ENCODE results near the gene KRT73. TPM values are rescaled to one million over a fixed set of nuclear protein-coding genes. Genes with fewer than 3 reads are reported as not detected.

Gene KRT73
- total RNA-seq, 1 donor from 2014 or later: 0.52 TPM

GRCh38 chr12:52646613-52647012 is 28.3 kb upstream of the KRT73 start:
- no peak for TF ChIP-seq CTCF (IDR thresholded peaks at IDR 0.05)
- DNase-seq: no peak

DNA sequence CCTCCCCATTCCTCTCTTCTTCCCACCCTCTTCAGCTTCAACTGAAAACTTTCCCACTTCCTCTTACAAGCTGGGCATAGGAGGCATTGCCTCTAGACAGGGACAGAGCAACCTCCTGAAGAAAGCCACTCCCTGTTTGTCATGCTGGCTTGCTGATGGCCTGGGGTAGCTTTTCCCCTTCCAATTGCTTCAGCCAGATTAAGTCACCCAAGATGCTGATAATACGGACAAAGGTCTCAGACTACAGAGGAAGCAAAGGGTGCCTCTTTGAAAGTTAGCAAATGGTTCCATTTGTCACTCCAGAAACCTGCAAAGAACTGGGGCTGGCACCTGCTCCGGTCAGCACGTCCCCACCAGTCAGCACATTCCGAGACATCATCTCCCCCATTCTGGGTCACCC is 27.6 kb upstream of the KRT73 start:
- no peaks in the 10 kb centered on the region for H3K4me1 ChIP-seq
- intact Hi-C loops (cut with DNase I): no loop called here
- H3K27me3 ChIP-seq: no peaks in the 10 kb centered on the region
- DNase-seq (no peak), ATAC-seq (peak; percentile 55)
- no peak for TF ChIP-seq CTCF (IDR thresholded peaks at IDR 0.05)
- H3K4me3 ChIP-seq: no peak overlapping the region
- no peaks in the 10 kb centered on the region for H3K36me3 ChIP-seq
- no peak overlapping the region for H3K27ac ChIP-seq
- H3K9me3 ChIP-seq: no peaks in the 10 kb centered on the region

More at GRCh38 chr12:52646613-52647012, 28.3 kb upstream of the KRT73 start:
- intact Hi-C loops (cut with DNase I): no loop called here
- Histone ChIP-seq H3K27ac (no peak overlapping the region), H3K27me3 (no peaks in the 10 kb centered on the region), H3K36me3 (no peaks in the 10 kb centered on the region), H3K9me3 (no peaks in the 10 kb centered on the region), H3K4me3 (no peak overlapping the region), H3K4me1 (no peaks in the 10 kb centered on the region)
- no peak for ATAC-seq

- no peak overlapping the region for H3K27ac ChIP-seq
- H3K4me1 ChIP-seq: no peaks in the 10 kb centered on the region
- intact Hi-C loops (cut with DNase I): no loop called here
- H3K36me3 ChIP-seq: no peaks in the 10 kb centered on the region
- DNase-seq (no peak), ATAC-seq (peak; percentile 64)
- H3K27me3 ChIP-seq: no peaks in the 10 kb centered on the region
- H3K9me3 ChIP-seq: no peaks in the 10 kb centered on the region
- no peak for TF ChIP-seq CTCF (IDR thresholded peaks at IDR 0.05)
- no peak overlapping the region for H3K4me3 ChIP-seq
Measured at GRCh38 chr12:52645120-52645761, 26.9 kb upstream of the KRT73 start.

DNA sequence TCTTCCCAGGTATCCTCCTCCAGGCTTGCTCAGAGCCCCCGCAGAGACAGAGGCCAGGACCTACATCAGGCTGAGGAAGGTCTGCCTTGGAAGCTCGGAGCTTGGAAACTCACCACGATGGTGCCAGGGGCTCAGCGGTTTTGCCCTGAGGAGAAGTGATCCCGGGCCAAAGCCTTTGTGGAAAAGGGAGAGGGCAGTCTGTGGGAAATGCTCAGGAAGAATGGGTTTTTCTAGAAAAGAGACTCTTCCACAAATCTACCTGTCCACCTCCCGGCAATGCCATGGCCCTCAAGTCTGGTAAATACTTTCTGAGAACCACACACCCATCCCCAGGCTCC is 25.7 kb upstream of the KRT73 start:
- no peak overlapping the region for H3K27ac ChIP-seq
- no peak for ATAC-seq
- intact Hi-C loops (cut with DNase I): no loop called here
- H3K9me3 ChIP-seq: no peaks in the 10 kb centered on the region
- DNase-seq: no peak
- H3K36me3 ChIP-seq: no peaks in the 10 kb centered on the region
- no peaks in the 10 kb centered on the region for H3K27me3 ChIP-seq
- no peak overlapping the region for H3K4me3 ChIP-seq
- TF ChIP-seq CTCF (IDR thresholded peaks at IDR 0.05): no peak
- H3K4me1 ChIP-seq: no peaks in the 10 kb centered on the region

DNA sequence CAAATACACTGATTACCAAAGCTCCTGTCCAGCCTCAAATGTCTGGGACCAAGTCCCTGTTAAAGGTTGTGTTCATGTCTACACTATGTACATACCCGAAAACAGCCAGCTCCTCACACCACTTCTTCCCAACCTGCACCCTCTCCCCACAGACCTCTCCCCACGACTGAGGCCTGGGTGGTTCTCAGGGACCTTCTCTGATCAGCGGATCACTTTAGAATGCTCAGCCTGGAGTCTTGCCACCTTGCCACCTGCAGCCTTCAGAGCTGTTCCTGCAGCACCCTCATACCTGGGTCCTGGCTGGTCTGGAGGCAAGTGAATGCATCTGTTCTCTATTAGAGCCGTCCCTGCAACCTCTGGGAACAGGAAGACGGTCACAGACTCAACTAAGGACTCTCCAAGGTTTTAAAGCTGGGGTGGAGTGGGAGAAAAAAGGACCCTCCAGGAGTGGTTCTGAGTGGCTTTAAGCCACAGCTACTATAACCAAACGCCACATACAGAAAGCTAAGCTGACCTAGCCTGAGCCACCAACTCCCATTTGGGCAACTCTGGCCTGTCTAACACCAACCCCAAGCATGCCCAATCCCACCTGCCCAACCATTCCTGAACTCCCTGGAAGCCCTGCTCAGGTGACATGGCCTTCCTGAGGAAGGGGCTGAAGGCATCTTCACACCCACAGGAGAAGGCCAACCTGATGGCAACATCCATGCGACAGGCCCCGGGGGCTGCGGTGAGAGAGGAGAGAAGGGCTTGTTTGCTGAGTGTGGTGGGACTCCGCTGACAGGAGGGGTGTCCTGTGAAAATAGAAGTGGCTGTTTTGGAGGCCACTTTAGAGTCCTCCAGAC is 25.1 kb upstream of the KRT73 start:
- no peaks in the 10 kb centered on the region for H3K9me3 ChIP-seq
- no peak overlapping the region for H3K27ac ChIP-seq
- H3K36me3 ChIP-seq: no peaks in the 10 kb centered on the region
- no peak for DNase-seq
- intact Hi-C loops (cut with DNase I): no loop called here
- H3K4me1 ChIP-seq: no peaks in the 10 kb centered on the region
- TF ChIP-seq CTCF (IDR thresholded peaks at IDR 0.05): no peak
- H3K4me3 ChIP-seq: no peak overlapping the region
- no peak for ATAC-seq
- H3K27me3 ChIP-seq: no peaks in the 10 kb centered on the region

All from upper lobe of right lung (tissue), 1 donor.